ENCODE results near the gene PAQR9.

Gene PAQR9

DNA sequence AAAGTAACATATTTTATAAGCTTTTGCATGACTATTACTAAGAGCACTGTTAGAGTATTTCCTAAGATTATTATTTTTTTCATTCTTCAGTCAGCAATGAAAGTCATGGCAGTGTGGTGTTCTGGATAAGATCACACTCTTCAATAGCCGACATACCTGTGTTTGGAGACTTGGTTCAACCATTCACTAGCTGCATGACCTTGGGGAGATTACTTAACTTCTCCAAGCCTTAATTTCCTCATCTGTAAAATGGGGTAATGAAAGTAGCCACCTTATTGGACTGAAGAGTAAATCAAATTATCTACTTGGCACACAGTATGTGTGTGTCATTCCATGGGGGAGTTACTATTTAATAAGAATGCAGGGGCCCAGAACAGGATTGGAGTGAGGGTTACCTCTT lies 50.0 kb downstream of the PAQR9 start:
- DNase-seq, result no peak

DNA sequence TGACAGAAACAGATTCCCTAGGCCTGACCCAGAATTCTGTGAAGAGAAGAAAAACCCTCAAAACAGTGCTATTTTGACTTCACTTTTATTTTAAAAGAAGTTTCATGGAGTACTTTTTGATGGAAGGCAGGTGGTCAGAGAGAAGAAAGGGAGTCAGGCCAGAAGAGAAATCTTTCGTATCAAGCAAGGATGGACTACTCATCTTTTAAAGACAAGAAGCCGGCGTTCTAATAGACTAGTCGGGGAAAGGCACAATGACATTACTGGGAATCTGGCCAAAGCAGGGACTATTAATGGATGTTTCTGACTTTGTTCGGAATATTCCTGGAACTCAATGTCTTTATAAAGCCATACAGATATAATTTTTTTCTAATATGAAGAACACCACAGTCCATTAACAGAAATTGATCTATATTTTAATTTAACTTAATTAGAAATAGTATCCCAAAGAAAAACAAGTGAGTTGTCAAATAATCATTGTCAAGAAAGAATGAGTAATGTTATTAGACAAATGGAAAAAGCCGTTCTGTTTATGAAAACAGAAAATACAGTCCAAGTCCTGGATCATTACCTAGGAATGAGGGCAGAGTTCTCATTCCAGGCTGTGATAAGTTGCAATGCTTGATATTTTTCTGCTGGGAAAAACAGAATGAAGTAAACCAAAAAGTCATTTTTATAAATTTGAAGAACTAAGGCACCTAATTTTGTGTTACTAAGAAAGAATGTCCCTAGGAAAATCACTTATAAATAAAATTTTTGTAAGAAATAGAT lies 50.9 kb downstream of the PAQR9 start:
- DNase-seq, result no peak
